HepG2 (cell line): Measurements from ENCODE around the gene CD86.

ENCODE experiments used
- BRCA1 ChIP-seq: sonication (generic); formaldehyde crosslinking; IDR thresholded peaks from 2 replicates; pipeline ENCODE4 v1.4.0; 2020; ENCODE audit warnings: missing genetic modification reagents
- CEBPG ChIP-seq: IDR thresholded peaks from 2 replicates; pipeline ENCODE4 v1.6.1; 2016
- POLR2A ChIP-seq, 2 experiments: IDR thresholded peaks; 2 replicates each; pipeline ENCODE4 v1.6.1; 2011; ENCODE audit warnings: low read depth in 2 of 2, low read length in 2 of 2, mild to moderate bottlenecking in 1 of 2, moderate library complexity in 1 of 2; ENCODE audit not compliant: insufficient read depth in 1 of 2
- ZNF776 ChIP-seq: sonication (generic); formaldehyde crosslinking; IDR thresholded peaks from 2 replicates; pipeline ENCODE4 v1.4.0; 2020; ENCODE audit warnings: mild to moderate bottlenecking, missing genetic modification reagents
- ZNF839 ChIP-seq: sonication (generic); formaldehyde crosslinking; IDR thresholded peaks from 2 replicates; pipeline ENCODE4 v1.4.0; 2020; ENCODE audit warnings: missing genetic modification reagents, mild to moderate bottlenecking, borderline replicate concordance
- TF ChIP-seq, protein P1 (sequence below): sonication (generic); formaldehyde crosslinking; IDR thresholded peaks from 2 replicates; pipeline ENCODE4 v1.8.1; 2023; ENCODE audit warnings: mild to moderate bottlenecking, missing genetic modification reagents
- TF ChIP-seq, protein P2 (sequence below): sonication (generic); formaldehyde crosslinking; IDR thresholded peaks from 2 replicates; pipeline ENCODE4 v1.5.0; 2020; ENCODE audit warnings: mild to moderate bottlenecking, missing genetic modification reagents, moderate library complexity
- TF ChIP-seq, protein P3 (sequence below): sonication (generic); formaldehyde crosslinking; IDR thresholded peaks from 2 replicates; pipeline ENCODE4 v1.5.0; 2020; ENCODE audit warnings: missing genetic modification reagents
- TF ChIP-seq, protein P4 (sequence below): sonication (generic); formaldehyde crosslinking; IDR thresholded peaks from 2 replicates; pipeline ENCODE4 v1.5.1; 2020; ENCODE audit warnings: mild to moderate bottlenecking, missing genetic modification reagents, borderline replicate concordance
- TF ChIP-seq, protein P5 (sequence below): sonication (generic); formaldehyde crosslinking; IDR thresholded peaks from 2 replicates; pipeline ENCODE4 v1.4.0; 2020; ENCODE audit warnings: mild to moderate bottlenecking, missing genetic modification reagents
- TF ChIP-seq, protein P6 (sequence below): conservative IDR thresholded peaks from 2 replicates; pipeline ENCODE4 v1.6.1; 2018; ENCODE audit warnings: missing genetic modification reagents
- TF ChIP-seq, protein P7 (sequence below): sonication (generic); formaldehyde crosslinking; IDR thresholded peaks from 2 replicates; pipeline ENCODE4 v1.4.0; 2020; ENCODE audit warnings: missing genetic modification reagents, borderline replicate concordance

DNA sequence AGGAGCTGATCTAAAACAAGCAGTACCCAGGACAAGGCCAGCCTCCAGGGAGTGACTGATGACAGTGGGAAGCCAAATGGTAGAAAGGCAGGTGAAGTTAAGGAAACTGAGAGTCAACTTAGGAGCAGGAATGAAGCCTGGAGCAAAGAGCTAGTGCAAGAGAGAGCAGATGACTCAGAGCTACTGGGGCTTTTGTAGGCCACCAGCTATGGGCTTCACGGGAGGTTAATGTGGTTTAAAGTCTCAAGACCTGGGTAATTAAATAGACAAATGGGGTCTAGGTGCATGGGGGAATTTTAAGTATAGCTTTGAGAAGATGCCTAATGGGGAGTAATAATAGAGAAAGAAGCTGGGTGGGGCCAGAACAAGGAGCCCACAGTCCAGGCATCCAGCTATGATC is 3.1 kb downstream of the CD86 start:
- no peak for TF ChIP-seq CEBPG (CRISPR knock-in tag)
- TF ChIP-seq, protein P1, sequence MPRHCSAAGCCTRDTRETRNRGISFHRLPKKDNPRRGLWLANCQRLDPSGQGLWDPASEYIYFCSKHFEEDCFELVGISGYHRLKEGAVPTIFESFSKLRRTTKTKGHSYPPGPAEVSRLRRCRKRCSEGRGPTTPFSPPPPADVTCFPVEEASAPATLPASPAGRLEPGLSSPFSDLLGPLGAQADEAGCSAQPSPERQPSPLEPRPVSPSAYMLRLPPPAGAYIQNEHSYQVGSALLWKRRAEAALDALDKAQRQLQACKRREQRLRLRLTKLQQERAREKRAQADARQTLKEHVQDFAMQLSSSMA: no peak
- TF ChIP-seq, protein P2, sequence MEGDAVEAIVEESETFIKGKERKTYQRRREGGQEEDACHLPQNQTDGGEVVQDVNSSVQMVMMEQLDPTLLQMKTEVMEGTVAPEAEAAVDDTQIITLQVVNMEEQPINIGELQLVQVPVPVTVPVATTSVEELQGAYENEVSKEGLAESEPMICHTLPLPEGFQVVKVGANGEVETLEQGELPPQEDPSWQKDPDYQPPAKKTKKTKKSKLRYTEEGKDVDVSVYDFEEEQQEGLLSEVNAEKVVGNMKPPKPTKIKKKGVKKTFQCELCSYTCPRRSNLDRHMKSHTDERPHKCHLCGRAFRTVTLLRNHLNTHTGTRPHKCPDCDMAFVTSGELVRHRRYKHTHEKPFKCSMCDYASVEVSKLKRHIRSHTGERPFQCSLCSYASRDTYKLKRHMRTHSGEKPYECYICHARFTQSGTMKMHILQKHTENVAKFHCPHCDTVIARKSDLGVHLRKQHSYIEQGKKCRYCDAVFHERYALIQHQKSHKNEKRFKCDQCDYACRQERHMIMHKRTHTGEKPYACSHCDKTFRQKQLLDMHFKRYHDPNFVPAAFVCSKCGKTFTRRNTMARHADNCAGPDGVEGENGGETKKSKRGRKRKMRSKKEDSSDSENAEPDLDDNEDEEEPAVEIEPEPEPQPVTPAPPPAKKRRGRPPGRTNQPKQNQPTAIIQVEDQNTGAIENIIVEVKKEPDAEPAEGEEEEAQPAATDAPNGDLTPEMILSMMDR (CRISPR knock-in tag): no peak
- TF ChIP-seq, protein P3, sequence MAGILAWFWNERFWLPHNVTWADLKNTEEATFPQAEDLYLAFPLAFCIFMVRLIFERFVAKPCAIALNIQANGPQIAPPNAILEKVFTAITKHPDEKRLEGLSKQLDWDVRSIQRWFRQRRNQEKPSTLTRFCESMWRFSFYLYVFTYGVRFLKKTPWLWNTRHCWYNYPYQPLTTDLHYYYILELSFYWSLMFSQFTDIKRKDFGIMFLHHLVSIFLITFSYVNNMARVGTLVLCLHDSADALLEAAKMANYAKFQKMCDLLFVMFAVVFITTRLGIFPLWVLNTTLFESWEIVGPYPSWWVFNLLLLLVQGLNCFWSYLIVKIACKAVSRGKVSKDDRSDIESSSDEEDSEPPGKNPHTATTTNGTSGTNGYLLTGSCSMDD: no peak
- no peak for TF ChIP-seq BRCA1
- TF ChIP-seq, protein P4, sequence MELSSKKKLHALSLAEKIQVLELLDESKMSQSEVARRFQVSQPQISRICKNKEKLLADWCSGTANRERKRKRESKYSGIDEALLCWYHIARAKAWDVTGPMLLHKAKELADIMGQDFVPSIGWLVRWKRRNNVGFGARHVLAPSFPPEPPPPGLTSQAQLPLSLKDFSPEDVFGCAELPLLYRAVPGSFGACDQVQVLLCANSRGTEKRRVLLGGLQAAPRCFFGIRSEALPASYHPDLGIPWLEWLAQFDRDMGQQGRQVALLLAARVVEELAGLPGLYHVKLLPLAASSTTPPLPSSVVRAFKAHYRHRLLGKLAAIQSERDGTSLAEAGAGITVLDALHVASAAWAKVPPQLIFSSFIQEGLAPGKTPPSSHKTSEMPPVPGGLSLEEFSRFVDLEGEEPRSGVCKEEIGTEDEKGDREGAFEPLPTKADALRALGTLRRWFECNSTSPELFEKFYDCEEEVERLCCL (CRISPR knock-in tag): no peak
- TF ChIP-seq, protein P5, sequence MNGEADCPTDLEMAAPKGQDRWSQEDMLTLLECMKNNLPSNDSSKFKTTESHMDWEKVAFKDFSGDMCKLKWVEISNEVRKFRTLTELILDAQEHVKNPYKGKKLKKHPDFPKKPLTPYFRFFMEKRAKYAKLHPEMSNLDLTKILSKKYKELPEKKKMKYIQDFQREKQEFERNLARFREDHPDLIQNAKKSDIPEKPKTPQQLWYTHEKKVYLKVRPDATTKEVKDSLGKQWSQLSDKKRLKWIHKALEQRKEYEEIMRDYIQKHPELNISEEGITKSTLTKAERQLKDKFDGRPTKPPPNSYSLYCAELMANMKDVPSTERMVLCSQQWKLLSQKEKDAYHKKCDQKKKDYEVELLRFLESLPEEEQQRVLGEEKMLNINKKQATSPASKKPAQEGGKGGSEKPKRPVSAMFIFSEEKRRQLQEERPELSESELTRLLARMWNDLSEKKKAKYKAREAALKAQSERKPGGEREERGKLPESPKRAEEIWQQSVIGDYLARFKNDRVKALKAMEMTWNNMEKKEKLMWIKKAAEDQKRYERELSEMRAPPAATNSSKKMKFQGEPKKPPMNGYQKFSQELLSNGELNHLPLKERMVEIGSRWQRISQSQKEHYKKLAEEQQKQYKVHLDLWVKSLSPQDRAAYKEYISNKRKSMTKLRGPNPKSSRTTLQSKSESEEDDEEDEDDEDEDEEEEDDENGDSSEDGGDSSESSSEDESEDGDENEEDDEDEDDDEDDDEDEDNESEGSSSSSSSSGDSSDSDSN (CRISPR knock-in tag): no peak
- TF ChIP-seq, protein P6, sequence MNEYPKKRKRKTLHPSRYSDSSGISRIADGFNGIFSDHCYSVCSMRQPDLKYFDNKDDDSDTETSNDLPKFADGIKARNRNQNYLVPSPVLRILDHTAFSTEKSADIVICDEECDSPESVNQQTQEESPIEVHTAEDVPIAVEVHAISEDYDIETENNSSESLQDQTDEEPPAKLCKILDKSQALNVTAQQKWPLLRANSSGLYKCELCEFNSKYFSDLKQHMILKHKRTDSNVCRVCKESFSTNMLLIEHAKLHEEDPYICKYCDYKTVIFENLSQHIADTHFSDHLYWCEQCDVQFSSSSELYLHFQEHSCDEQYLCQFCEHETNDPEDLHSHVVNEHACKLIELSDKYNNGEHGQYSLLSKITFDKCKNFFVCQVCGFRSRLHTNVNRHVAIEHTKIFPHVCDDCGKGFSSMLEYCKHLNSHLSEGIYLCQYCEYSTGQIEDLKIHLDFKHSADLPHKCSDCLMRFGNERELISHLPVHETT (CRISPR knock-in tag): no peak
- TF ChIP-seq, protein P7, sequence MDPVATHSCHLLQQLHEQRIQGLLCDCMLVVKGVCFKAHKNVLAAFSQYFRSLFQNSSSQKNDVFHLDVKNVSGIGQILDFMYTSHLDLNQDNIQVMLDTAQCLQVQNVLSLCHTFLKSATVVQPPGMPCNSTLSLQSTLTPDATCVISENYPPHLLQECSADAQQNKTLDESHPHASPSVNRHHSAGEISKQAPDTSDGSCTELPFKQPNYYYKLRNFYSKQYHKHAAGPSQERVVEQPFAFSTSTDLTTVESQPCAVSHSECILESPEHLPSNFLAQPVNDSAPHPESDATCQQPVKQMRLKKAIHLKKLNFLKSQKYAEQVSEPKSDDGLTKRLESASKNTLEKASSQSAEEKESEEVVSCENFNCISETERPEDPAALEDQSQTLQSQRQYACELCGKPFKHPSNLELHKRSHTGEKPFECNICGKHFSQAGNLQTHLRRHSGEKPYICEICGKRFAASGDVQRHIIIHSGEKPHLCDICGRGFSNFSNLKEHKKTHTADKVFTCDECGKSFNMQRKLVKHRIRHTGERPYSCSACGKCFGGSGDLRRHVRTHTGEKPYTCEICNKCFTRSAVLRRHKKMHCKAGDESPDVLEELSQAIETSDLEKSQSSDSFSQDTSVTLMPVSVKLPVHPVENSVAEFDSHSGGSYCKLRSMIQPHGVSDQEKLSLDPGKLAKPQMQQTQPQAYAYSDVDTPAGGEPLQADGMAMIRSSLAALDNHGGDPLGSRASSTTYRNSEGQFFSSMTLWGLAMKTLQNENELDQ (CRISPR knock-in tag): no peak
- TF ChIP-seq POLR2A (IDR thresholded peaks at IDR 0.05; ENCODE audit: insufficient read depth in 1 of 2, low read depth in 2 of 2, low read length in 2 of 2): no peak
- no peak for TF ChIP-seq ZNF776 (CRISPR knock-in tag)
- no peak for TF ChIP-seq ZNF839 (CRISPR knock-in tag)
